Measurements from ENCODE around the gene PDE11A.
"Not testable (repeated sequence)": the region's sequence is repeated elsewhere in the genome, so short reads cannot be mapped to it uniquely, and the experiment has no call there.

The PDE11A gene

DNA sequence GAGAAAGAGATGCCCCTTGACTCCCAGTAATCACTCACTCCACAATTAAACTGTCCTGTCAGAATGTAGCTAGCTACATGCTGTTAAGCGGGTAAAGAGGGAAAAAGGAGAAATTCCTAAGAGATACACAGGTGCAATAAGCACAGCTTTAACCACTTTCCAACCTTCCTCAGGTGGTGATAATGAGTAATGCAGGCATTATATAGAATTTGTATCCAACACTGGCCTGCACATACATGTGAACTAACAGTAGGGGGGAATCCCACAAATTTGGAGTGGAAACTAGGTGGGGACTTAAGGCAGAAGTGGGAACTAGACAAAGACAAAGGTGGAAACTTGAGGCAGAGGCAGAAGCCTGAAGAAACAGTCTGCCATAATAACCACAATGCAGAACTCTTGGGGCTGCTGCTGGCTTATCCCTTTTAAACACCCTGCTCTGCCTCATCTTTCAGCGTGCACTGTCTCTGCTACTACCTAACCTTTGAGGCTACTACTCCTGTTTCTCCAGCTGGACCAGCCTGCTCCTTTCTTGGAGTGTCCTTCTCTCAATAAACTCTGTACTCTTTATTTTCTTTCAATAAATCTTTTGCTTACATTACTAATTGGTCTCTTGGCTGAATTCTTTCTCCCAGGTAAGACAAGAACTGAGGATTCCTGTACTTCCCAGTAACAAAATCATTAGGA is 259.7 kb downstream of the PDE11A start:
- DNase-seq: no peak

DNA sequence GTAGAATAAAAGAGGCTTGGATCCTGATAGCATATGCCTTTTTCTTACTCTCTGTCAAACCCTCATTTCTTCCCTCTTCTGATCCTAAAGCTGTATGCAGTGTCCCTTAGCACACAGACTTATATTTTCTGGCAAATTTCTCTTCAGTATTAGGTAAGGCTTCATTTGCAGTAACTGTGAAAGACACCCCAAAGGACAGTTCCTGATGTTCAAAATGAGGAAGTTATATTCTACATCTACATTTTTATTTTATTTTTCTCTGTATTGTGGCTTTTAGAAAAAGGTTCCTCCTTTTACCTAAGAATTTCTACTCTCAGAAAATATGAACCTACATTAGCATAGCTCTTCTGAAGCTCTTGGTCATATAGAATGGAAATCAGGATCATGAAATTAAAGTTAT is 261.7 kb downstream of the PDE11A start:
- DNase-seq: no peak

DNA sequence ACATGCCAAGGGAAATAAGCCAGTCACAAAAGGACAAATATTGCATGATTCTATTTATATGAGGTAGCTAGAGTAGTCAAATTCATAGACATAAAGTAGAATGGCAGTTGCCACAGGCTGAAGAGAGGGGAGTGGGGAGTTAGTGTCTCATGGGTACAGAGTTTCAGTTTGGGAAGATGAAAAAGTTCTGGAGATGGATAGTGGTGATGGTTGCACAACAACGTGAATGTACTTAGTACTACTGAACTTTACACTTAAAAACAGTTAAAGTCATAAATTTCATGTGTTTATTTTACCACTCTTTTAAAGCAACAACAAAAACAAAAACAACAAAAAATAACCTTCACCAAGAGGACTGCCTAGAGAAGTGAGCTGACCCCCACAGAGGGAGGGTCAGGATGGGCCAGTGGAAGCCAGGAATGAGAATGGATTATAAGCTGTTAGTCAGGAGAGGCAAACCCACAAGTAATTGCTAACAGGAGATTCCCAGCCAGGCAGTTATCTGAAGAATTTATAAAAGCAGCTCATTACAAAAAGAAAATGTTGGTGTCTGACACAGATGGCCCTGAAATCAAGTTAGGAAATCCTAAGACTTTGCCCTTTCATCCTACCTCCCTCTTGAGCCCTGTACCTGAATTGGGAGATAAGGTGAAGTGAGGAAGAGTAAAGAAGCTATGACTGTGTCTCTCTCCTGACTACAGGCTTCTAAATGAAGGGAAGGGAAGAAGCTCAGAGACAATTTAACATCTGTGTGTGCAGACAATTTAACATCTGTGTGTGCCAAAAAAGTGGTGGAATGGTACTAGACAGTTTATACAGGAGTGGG is 263.4 kb downstream of the PDE11A start:
- no peak for DNase-seq

GRCh38 chr2:177806025-177806424 is 266.6 kb downstream of the PDE11A start:
- no peak for DNase-seq

DNA sequence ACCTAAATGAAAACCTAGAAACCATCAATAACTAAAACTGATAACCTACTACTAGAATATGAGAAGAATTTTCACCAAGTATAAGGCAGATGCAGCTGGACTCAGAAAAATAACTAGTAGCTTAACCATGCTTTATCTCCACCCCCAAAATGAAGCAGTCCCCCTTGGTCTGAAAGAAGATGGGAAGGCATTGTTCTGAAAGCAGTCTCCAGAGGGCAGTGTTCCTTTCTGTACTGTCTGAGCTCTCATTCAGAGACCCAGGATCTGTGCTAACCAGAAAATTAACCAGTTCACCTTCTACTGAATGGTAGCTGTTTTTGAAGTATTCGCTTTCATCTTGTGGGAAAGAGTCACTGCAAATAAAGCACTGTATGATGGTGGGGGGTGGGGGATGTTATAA is 273.0 kb downstream of the PDE11A start:
- no peak for DNase-seq

- DNase-seq: no peak
Measured at GRCh38 chr2:177797808-177798207, 274.8 kb downstream of the PDE11A start.

GRCh38 chr2:177796654-177797415 is 275.7 kb downstream of the PDE11A start:
- DNase-seq: no peak

DNA sequence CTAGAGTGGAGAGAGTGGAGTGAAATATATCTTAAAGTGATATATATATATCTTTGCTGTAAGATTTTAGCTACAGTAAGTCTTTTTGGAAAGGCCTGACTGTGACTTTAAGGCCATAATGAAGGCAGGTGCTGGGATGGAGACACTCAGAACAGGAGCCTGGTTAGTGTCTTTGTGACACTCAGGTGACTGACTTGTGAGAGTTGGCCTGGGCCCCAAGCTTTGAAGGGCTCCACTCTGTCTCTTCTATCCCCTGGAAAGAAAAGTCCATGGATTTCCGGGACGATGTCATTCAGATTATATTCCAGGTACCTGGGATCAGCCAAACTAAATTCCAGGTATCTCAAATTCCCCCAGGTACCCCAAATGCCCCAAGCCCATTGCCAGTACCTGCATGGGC is 276.6 kb downstream of the PDE11A start:
- no peak for DNase-seq

DNA sequence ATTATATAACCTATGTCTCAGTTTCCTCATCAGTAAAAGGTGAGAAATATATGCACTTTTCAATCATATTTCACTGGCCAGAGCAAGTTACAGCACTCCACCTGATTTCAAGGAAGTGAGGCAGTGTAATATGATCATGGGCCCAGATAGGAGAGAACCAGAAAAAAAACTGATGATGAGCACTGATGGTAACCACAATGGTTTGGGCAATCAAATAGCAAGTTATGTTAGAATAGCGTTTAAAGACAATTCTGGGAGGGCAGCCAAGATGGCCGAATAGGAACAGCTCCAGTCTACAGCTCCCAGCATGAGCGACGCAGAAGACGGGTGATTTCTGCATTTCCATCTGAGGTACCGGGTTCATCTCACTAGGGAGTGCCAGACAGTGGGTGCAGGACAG is 287.4 kb downstream of the PDE11A start:
- DNase-seq: not testable (repeated sequence)

GRCh38 chr2:177784745-177785067 is 287.9 kb downstream of the PDE11A start:
- no peak for DNase-seq

- DNase-seq: peak in 1 of 5 donors; percentile 72
Measured at GRCh38 chr2:177783835-177784744, 288.5 kb downstream of the PDE11A start.

- no peak for DNase-seq
Measured at GRCh38 chr2:177783091-177783490, 289.5 kb downstream of the PDE11A start.

DNA sequence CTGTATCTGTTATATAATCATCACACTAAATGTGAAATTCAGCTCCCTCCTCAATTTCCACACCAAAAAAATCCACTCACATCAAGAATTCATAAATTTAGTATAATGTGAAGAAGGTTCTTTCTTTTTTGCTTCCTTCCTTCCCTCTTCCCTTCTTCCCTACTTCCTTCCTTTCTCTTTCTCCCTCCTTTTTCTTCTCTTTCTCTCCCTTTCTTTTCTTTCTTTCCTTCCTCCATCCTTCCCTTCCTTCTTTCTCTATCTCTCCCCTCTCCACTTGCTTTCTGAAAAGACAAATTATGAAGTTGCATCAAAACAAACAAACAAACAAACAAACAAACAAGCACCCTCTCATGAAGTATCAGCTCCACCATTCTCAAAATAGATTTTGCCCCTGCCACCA is 290.0 kb downstream of the PDE11A start:
- DNase-seq: no peak

GRCh38 chr2:177778472-177778871 is 294.1 kb downstream of the PDE11A start:
- DNase-seq: no peak

DNA sequence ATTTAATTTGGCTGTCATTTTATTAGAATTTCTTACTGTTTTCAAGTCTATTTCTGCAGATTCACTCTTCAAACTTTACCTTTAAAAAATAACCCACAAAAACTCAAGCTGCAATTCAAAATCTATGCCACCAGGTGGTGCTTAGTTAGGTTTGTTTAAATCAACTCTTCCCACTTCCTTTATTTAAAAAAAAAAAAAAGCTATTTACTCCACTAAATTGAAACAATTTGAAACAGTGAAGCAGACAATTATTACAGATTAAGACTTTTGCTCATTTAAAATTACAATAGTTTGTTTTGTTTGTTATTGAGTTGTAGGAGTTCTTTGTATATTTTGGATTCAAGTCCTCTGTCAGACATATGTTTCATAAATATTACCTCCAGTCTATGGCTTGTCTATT is 300.0 kb downstream of the PDE11A start:
- peak in 1 of 5 donors; percentile 21 for DNase-seq

- DNase-seq: no peak
Measured at GRCh38 chr2:177771191-177771590, 301.4 kb downstream of the PDE11A start.

GRCh38 chr2:177767768-177768167 is 304.8 kb downstream of the PDE11A start:
- no peak for DNase-seq

GRCh38 chr2:177765698-177766097 is 306.9 kb downstream of the PDE11A start:
- no peak for DNase-seq

- DNase-seq: peak; percentile 38 to 70 (median 63)
Measured at GRCh38 chr2:177763531-177764265, 308.9 kb downstream of the PDE11A start.

DNA sequence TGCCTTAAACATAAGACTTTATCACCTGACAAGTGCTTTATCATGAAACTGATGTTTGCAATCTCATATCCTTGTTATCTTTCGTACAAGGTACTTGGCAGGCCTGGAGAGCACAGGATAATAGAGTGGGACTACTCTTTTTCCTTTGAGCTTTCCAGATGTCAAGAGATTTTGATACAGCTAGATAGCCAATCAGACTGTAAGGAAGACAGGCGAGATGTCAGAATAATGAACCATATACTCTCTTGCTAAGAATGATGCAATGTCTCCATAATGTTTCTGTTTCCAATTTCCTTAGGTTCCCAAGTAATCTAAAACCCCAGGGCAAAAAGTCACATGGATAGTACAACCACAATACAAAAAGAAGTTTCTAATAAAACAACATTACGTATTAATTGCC is 313.1 kb downstream of the PDE11A start:
- no peak for DNase-seq

DNA sequence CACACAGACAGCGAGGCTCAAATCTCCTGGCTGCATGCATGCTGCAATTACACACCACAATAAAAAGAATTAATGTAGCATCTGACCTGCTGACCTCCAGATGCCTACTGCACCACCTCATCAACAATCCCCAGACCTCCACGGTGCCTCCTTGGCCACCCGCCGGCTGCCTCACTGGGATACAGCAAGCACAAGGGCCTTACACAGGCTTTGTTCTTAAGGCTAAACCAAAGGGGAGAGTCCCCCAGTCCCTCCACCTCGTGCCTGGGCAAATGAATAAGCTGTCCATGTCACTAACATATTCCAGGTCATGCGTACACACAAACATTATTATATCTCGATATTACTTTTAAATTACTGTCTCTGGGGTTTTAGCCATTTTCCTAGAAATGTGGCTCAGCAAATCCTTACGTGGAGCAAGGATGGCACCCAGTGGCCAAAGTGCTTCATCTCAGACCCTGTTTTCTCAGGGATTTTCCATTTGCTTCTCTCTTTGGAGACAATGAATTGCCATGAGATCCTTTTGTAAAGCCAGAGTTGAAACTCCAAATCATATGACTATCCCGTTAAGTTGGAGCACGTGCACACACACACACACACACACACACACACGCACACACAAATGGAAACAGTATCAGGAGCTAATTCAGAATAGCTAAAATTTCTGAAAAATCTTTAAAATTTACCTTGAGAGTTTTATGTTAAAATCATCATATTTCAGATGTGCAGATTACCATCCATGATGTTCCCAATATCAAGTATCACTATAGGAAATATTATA is 313.8 kb downstream of the PDE11A start:
- DNase-seq: no peak

All from T-helper 1 cell (primary cell).